GM12872 (cell line): ENCODE measurements around the gene XPOT.

ENCODE experiments used
- CTCF ChIP-seq: IDR thresholded peaks from 3 replicates; pipeline ENCODE4 v1.5.1; 2011; ENCODE audit warnings: low read depth, mild to moderate bottlenecking, low read length, moderate library complexity; ENCODE audit not compliant: insufficient read depth

Gene XPOT

GRCh38 chr12:64390275-64390851 lies 13.8 kb upstream of the XPOT start, which contains the start of gene C12orf56:
C12orf56 (minus strand) TSS chr12:64390758; CDS start chr12:64390565, 193 bp downstream.
- TF ChIP-seq CTCF: no peak

- peak; percentile 31; the same call in 1 of the 3 replicates for TF ChIP-seq CTCF
Observed at GRCh38 chr12:64392221-64392620, 12.0 kb upstream of the XPOT start.

- TF ChIP-seq CTCF: no peak
Observed at GRCh38 chr12:64395739-64396138, 8.5 kb upstream of the XPOT start.

GRCh38 chr12:64400041-64400440 lies 4.2 kb upstream of the XPOT start:
- no peak for TF ChIP-seq CTCF

GRCh38 chr12:64402181-64402580 lies 2.0 kb upstream of the XPOT start:
- TF ChIP-seq CTCF: no peak

GRCh38 chr12:64404470-64405256 lies 471 bp downstream of the XPOT start:
- no peak for TF ChIP-seq CTCF

GRCh38 chr12:64407342-64408223 lies 3.4 kb downstream of the XPOT start:
- no peak for TF ChIP-seq CTCF
